HAP-1 (cell line): ENCODE data around the gene TFPT.

ENCODE experiments used
- DNase-seq, 2 experiments: peaks; one replicate each; pipeline ENCODE4 v3.0.0-alpha.2; 2016 to 2020; ENCODE audit warnings: low spot score in 2 of 2
- H3K27me3 ChIP-seq: fragments of 250-450 bp; sonication (Bioruptor Pico); 2 replicates; pipeline ENCODE4 v1.5.1; 2020; ENCODE audit warnings: low read depth, mild to moderate bottlenecking, moderate library complexity
- H3K36me3 ChIP-seq: fragments of 250-450 bp; sonication (Bioruptor Pico); replicated peaks from 2 replicates; pipeline ENCODE4 v1.5.1; 2020; ENCODE audit warnings: mild to moderate bottlenecking
- H3K4me1 ChIP-seq: fragments of 250-450 bp; sonication (Bioruptor Pico); 2 replicates; pipeline ENCODE4 v1.5.1; 2020; ENCODE audit warnings: mild to moderate bottlenecking
- H3K4me3 ChIP-seq: fragments of 250-450 bp; sonication (Bioruptor Pico); 2 replicates; pipeline ENCODE4 v1.5.1; 2020; ENCODE audit warnings: mild to moderate bottlenecking, moderate library complexity
- H3K9me3 ChIP-seq: fragments of 250-450 bp; sonication (Bioruptor Pico); 2 replicates; pipeline ENCODE4 v1.5.1; 2020; ENCODE audit warnings: mild to moderate bottlenecking, moderate library complexity
- in situ Hi-C: fragments of 300-500 bp; cut with MboI; formaldehyde crosslinking; loops from 3 replicates; pipeline ENCODE4 v1.14.3; 2020; ENCODE audit warnings: low sequenced_read_pairs, inconsistent platforms, mixed read lengths

TFPT gene

DNA sequence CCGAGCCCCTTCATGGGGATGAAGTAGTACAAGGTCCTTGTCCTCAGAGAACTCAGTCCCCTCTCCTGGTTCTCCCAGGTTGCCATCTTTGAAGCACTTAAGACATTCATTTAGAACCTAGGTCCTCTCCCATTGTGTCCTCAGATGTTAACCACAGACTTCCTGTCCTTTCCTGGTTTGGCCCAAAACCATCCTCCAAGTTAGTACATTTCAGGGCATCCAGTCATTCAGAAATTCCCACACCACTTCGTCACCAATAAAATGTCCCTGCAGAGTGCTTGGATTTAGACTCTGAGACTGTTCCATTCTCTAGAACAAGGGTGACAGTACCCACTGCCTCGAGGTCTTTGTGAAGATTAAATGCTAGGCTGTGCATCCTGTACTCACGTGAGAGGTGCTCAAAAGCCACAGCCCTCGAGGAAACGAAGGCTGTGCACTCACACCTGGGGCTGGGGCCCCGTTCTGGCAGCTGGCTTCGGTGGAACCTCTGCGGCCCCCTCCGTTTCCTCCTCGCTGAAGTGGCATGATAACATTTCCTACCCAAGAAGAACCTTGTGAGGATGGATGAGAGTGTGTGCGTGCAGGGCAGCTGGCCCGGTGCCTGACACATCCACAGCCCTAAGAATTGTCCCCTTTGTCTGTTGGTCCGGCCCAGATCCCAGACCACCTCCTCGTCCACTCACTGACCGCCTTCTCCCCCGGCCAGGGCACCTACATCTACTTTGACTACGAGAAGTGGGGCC is 39.3 kb upstream of the TFPT start:
- Histone ChIP-seq H3K4me1 (peaks cover 5% of the 10 kb centered on the region), H3K27me3 (no peaks in the 10 kb centered on the region), H3K4me3 (no peak overlapping the region), H3K9me3 (no peaks in the 10 kb centered on the region), H3K36me3 (peaks cover 79% of the 10 kb centered on the region)
- DNase-seq, result no peak
- in situ Hi-C loops, result no loop called here

DNA sequence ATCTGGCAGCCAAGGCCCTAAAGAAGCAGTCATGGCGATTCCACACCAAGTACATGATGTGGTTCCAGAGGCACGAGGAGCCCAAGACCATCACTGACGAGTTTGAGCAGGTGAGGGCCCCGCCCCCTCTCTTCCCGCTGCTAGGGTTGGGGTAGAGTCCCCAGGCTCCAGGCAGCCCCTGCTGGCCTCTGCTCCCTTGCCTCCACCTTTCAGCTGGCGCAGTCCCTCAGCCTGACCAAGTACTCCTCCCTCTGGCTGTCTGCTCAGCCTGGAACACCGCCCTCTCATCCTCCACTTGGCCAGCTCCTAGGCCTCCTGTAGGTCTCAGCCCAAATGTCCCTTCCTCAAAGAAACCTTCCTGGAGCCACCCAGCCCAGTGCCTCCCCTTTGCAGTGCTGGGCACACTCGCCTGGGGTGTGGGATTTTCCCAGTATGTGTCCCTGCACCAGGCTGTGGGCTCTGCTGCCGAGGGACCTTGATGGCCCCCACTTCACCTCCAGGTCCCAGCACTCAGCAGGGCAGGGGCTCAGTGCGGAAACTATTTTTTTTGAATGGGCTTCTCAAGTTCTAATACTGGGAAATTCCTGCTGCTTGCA is 38.4 kb upstream of the TFPT start:
- no peak for DNase-seq
- in situ Hi-C loops, result no loop called here
- peaks cover 5% of the 10 kb centered on the region for H3K4me1 ChIP-seq
- H3K4me3 ChIP-seq, result no peak overlapping the region
- no peaks in the 10 kb centered on the region for H3K9me3 ChIP-seq
- H3K27me3 ChIP-seq, result no peaks in the 10 kb centered on the region
- peaks cover 89% of the 10 kb centered on the region for H3K36me3 ChIP-seq

DNA sequence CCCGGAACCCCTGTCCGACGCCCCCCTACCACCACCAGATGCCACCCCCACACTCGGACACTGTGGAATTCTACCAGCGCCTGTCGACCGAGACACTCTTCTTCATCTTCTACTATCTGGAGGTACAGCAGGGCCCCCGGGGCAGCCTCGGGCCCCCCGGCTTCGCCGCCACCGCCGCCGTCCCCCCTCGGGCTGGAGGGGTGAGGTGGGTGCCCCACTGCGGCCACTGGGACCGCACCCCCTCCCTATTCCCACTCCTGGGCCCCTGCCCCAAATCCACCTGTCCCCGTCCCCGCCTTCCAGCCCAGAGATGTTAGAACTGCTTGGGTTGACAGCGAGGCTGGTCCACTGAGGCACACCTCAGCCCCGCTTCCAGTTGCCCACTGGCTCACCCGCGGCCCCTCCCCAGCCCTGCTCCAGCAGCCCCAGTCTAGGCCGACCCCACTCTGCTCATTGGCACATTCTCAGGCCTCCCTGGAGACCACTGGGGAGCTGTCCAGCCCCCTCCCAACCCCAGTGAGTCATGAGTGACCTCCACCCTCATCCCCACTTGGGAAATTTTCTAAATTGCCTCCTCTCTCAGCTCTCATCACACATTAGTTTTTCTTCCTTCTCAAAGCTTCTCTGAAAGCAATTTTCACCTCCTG is 37.5 kb upstream of the TFPT start:
- no peak overlapping the region for H3K4me3 ChIP-seq
- DNase-seq, result no peak
- H3K27me3 ChIP-seq, result no peaks in the 10 kb centered on the region
- in situ Hi-C loops, result no loop called here
- no peaks in the 10 kb centered on the region for H3K4me1 ChIP-seq
- H3K9me3 ChIP-seq, result no peaks in the 10 kb centered on the region
- H3K36me3 ChIP-seq, result peaks cover 91% of the 10 kb centered on the region

DNA sequence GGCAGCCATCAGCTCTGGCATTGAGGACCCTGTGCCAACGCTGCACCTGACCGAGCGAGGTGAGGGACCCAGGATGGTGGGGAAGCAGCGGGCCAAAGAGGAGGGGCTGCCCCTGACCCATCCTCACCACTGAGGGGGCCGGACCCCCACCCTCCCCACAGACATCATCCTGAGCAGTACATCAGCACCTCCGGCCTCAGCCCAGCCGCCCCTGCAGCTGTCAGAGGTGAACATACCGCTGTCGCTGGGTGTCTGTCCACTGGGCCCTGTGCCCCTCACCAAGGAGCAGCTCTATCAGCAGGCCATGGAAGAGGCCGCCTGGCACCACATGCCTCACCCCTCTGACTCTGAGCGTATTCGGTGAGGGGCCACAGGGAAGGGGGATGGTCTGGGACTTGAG is 36.8 kb upstream of the TFPT start:
- Histone ChIP-seq H3K4me1 (no peaks in the 10 kb centered on the region), H3K9me3 (no peaks in the 10 kb centered on the region), H3K36me3 (peaks cover 90% of the 10 kb centered on the region), H3K4me3 (no peak overlapping the region), H3K27me3 (no peaks in the 10 kb centered on the region)
- no peak for DNase-seq
- in situ Hi-C loops, result no loop called here

DNA sequence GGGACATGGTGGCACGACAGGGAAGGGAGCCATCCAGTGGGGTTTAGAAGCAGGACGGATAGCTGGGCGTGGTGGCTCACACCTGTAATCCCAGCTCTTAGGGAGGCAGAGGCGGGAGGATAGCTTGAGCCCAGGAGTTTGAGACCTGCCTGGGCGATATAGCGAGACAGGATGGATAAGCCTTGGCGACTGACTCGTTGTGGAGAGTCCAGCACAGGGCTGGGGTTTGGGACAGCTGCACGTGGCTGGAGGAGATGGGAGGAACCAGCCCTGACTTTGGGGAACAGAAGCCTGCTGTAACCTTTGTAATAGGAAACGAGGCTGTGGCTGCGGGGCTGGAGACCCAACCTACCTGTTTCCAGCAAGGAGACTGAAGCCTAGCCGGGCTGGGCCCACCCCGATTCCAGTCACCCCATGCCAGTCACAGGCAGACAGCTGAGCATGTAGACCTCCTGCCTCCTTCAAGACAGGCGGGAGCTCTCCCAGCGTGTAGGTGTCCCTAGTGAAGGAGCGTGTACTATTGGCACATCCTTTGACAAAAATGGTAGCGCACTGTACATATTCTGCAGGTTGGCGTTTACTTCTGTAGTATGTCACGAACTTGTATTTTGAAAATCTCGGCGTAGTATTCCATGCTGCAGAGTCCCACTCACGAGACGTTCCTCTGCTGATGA is 36.0 kb upstream of the TFPT start:
- Histone ChIP-seq H3K27me3 (no peaks in the 10 kb centered on the region), H3K9me3 (no peaks in the 10 kb centered on the region), H3K4me1 (no peaks in the 10 kb centered on the region), H3K36me3 (peaks cover 93% of the 10 kb centered on the region), H3K4me3 (no peak overlapping the region)
- in situ Hi-C loops, result no loop called here
- DNase-seq, result no peak

DNA sequence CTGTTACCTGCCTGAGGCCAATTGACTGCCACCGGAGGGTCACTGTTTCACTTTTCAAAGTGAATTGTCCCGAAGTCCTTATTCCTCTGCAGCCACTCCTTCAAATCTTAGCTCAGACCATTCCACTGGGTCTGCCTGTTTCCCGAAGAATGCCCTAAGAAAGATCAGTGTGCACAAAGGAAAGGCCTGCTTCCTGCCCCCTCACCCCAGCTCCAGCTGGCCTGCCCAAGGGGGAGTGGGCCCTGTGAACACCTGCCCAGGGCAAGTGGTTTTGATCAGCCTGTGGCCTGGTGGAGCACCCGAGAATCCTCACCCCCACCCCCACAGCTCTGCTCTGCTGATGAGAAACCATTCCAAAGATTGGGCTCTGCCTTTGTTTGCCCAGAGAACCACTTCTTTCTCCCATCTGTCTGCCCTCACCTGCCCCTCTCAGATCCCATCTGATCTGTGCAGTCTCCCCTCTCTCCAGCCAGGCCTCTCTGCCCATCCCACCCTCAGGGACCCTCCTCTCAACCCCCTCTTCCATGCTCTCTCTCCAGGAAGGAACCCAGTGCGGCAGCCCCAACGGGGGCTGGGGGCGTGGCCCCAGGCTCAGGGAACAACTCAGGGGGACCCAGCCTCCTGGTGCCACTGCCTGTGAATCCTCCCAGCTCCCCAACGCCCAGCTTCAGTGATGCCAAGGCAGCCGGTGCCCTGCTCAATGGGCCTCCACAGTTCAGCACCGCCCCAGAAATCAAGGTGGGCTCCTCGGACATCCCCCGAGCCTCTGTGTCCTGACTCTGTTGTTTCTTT is 33.8 kb upstream of the TFPT start:
- peaks cover 94% of the 10 kb centered on the region for H3K36me3 ChIP-seq
- H3K9me3 ChIP-seq, result no peaks in the 10 kb centered on the region
- H3K4me1 ChIP-seq, result no peaks in the 10 kb centered on the region
- in situ Hi-C loops, result no loop called here
- DNase-seq, result no peak
- H3K27me3 ChIP-seq, result no peaks in the 10 kb centered on the region
- no peak overlapping the region for H3K4me3 ChIP-seq

DNA sequence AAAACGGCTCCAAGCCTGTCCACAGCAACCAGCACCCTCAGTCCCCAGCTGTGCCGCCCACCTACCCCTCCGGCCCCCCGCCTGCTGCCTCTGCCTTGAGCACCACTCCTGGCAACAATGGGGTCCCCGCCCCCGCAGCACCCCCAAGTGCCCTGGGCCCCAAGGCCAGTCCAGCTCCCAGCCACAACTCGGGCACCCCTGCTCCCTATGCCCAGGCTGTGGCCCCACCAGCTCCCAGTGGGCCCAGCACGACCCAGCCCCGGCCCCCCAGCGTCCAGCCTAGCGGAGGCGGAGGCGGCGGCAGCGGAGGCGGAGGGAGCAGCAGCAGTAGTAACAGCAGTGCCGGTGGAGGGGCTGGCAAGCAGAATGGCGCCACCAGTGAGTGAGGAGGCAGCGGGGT is 32.7 kb upstream of the TFPT start:
- in situ Hi-C loops, result no loop called here
- H3K27me3 ChIP-seq, result no peaks in the 10 kb centered on the region
- H3K9me3 ChIP-seq, result no peaks in the 10 kb centered on the region
- peaks cover 94% of the 10 kb centered on the region for H3K36me3 ChIP-seq
- H3K4me3 ChIP-seq, result no peak overlapping the region
- H3K4me1 ChIP-seq, result no peaks in the 10 kb centered on the region
- no peak for DNase-seq

DNA sequence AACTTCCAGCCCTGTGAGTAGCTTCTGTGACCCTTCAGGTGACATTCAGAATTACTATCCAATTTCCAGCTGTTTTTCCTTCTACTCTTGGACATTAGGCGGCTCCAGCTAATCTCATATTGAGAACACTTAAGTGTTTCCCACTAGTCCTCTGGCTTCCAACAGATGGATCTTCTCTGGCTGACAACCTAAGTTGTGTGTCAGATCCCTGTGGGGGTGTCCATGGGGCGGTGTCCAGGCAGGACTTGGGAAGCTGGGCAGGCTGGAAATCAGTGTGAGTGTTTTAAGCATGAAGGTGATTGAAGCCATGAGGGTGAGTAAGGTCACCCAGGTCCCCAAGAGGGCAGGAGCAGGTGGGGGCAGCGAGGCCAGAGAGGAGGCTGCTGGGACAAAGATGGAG is 32.2 kb upstream of the TFPT start:
- Histone ChIP-seq H3K4me3 (no peak overlapping the region), H3K4me1 (no peaks in the 10 kb centered on the region), H3K36me3 (peaks cover 94% of the 10 kb centered on the region), H3K27me3 (no peaks in the 10 kb centered on the region), H3K9me3 (no peaks in the 10 kb centered on the region)
- no peak for DNase-seq
- in situ Hi-C loops, result no loop called here

DNA sequence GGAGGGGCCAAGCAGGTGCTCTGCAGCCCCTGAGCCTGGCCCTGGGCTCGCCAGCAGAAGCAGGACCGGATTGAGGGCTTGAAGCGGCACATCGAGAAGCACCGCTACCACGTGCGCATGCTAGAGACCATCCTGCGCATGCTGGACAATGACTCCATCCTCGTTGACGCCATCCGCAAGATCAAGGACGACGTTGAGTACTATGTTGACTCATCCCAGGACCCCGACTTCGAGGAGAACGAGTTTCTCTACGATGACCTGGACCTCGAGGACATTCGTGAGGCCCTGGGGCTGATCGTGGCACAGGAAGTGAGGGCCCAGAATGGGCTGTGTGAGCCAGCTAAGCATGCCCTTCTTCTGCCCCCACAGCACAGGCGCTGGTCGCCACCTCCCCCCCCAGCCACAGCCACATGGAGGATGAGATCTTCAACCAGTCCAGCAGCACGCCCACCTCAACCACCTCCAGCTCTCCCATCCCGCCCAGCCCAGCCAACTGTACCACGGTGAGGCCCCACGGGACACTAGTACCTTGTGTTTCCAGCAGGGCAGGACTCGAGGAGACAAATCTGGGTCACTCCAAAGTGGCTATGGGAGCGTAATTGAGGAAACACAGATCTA is 30.2 kb upstream of the TFPT start:
- Histone ChIP-seq H3K9me3 (no peaks in the 10 kb centered on the region), H3K4me1 (no peaks in the 10 kb centered on the region), H3K27me3 (no peaks in the 10 kb centered on the region), H3K4me3 (no peak overlapping the region), H3K36me3 (peaks cover 91% of the 10 kb centered on the region)
- in situ Hi-C loops, result no loop called here
- no peak for DNase-seq

DNA sequence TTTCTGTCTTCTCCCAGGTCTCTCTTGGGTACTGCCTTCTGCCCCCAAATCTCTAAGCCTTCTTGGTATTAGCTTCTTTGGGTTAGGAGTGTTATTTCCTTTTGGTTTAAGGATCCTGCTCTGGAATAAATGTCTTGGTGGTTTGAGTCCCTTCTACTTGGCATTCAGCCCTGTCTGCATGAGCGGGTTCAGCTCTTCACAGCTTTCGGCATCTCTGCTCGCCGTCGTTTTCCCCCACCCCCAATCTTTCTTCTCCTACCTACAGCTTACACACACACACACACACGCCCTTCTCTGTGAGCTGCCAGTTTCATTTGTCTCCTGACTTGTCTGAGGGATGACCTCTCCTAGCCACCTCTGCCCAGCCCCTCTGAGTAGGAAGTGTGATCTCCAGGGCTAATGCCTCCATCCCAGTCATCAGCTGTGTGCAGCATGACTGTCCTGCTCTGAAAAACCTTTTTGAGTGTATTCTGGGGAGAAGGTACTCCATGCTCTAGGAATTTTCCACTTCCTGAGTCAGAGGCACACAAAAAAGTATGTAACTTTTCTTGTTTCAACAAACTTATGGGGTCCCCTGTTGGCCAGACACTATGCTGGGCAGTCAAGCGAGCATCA is 26.8 kb upstream of the TFPT start:
- no peak for DNase-seq
- in situ Hi-C loops, result no loop called here
- Histone ChIP-seq H3K27me3 (no peaks in the 10 kb centered on the region), H3K4me3 (no peak overlapping the region), H3K4me1 (no peaks in the 10 kb centered on the region), H3K9me3 (no peaks in the 10 kb centered on the region), H3K36me3 (peaks cover 82% of the 10 kb centered on the region)

DNA sequence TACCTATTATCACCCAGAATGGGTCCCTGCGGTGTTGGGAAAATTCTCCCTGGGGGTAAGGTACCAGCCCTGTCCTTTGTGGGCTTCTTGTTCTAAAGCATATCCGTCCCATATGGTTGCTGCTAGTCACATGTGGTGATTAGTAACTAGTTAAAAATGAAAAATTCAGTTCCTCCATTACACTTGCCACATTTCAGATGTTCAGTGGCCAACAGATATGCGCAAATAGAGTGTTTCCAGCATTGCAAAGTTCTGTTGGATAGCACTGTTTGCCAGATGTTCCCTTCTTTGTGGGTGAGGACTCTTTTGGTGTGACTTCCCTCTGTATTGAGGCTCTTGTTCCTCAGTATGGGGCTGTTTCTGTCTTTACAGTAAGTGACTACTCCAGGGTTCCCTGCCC is 25.9 kb upstream of the TFPT start:
- Histone ChIP-seq H3K4me3 (no peak overlapping the region), H3K4me1 (peaks cover under 1% of the 10 kb centered on the region; the same call in 1 of the 2 replicates), H3K36me3 (peaks cover 72% of the 10 kb centered on the region), H3K9me3 (no peaks in the 10 kb centered on the region), H3K27me3 (no peaks in the 10 kb centered on the region)
- DNase-seq, result no peak
- in situ Hi-C loops, result no loop called here

DNA sequence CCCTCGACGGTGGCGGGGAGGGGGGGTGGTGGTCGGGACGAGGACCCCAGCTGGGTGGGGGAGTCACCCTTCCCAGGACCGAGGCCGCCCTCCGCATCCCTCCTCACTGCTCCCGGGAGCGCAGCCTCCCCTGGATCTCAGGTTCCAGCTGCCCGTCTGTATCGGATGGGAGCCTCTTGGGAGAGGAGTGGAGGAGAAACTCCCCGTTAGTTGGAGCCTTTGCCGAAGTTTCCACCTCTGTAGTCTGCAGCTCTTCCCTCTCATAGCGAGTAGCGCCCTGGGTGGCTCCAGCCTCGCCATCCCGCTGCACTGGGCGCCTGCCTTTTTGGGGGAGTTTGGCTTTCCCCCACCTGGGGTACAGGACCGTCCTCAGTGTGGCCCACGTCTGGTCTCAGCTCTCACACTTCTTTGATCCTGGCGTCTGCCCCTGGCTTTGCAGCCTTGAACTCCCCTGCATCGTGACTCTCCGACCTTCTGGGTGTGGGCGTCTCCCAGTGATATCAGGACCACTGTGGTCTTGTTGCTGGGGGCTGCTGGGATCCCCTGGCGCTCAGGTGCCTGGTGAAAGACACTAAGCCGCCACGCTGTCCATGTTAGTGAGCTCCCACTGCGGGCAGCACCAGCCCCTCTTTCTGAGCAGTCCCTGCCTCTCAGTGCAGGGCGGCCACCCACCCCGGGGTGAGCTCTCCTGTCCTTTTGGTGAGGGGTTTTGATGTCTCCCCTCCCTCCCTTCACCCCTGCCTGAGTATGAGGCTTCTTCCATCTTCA is 23.2 kb upstream of the TFPT start:
- in situ Hi-C loops, result no loop called here
- DNase-seq, result no peak
- H3K27me3 ChIP-seq, result no peaks in the 10 kb centered on the region
- H3K4me1 ChIP-seq, result peaks cover 2% of the 10 kb centered on the region
- H3K4me3 ChIP-seq, result peak overlapping the region; percentile 96
- no peaks in the 10 kb centered on the region for H3K9me3 ChIP-seq
- peaks cover 46% of the 10 kb centered on the region for H3K36me3 ChIP-seq
